ENCODE results near the gene MIB1.

DNA sequence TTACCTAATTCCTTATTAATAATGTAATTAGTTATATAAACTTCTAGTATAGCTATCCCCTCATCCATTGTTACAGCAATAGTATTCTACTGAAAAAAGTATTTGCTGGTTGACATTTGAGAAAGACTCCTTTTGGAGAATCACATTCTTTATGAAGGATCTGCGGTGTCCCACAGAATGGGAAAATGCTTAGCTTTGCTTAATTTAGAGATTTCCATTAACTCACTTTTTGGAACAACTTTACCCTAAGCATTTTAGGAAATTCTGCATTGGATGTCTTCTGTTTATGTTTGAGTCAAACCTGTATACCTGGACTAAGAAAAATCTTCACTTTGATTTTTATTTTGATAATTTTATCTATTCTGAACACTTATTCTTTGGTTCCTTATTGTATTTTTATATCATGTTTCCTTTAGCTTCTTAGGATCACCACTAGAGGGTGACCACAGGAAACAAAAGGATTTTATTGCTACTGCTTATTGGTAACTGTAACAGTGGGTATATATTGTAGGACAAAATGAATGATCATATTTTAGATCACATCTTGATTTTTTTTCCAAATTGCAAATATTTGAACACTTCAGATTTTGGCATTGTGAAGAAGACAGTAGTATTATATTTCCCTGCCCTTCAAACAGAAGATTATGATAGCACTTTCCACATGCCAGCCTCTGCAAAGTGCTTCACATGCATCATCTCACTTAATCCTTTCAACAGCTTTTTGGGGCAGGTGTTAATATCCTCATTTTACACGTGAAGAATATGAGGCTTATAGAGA is 79.6 kb downstream of the MIB1 start:
- TF ChIP-seq, protein P1, sequence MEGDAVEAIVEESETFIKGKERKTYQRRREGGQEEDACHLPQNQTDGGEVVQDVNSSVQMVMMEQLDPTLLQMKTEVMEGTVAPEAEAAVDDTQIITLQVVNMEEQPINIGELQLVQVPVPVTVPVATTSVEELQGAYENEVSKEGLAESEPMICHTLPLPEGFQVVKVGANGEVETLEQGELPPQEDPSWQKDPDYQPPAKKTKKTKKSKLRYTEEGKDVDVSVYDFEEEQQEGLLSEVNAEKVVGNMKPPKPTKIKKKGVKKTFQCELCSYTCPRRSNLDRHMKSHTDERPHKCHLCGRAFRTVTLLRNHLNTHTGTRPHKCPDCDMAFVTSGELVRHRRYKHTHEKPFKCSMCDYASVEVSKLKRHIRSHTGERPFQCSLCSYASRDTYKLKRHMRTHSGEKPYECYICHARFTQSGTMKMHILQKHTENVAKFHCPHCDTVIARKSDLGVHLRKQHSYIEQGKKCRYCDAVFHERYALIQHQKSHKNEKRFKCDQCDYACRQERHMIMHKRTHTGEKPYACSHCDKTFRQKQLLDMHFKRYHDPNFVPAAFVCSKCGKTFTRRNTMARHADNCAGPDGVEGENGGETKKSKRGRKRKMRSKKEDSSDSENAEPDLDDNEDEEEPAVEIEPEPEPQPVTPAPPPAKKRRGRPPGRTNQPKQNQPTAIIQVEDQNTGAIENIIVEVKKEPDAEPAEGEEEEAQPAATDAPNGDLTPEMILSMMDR (IDR thresholded peaks at IDR 0.05), result peak; percentile 62; the same call in 1 of the 2 replicates
- TF ChIP-seq POLR2AphosphoS5 (IDR thresholded peaks at IDR 0.05; ENCODE audit: low read depth, low read length) (no peak), SIN3A (IDR thresholded peaks at IDR 0.05; ENCODE audit: borderline replicate concordance, insufficient read depth, low read depth, low read length) (no peak)
- TF ChIP-seq, protein P2, sequence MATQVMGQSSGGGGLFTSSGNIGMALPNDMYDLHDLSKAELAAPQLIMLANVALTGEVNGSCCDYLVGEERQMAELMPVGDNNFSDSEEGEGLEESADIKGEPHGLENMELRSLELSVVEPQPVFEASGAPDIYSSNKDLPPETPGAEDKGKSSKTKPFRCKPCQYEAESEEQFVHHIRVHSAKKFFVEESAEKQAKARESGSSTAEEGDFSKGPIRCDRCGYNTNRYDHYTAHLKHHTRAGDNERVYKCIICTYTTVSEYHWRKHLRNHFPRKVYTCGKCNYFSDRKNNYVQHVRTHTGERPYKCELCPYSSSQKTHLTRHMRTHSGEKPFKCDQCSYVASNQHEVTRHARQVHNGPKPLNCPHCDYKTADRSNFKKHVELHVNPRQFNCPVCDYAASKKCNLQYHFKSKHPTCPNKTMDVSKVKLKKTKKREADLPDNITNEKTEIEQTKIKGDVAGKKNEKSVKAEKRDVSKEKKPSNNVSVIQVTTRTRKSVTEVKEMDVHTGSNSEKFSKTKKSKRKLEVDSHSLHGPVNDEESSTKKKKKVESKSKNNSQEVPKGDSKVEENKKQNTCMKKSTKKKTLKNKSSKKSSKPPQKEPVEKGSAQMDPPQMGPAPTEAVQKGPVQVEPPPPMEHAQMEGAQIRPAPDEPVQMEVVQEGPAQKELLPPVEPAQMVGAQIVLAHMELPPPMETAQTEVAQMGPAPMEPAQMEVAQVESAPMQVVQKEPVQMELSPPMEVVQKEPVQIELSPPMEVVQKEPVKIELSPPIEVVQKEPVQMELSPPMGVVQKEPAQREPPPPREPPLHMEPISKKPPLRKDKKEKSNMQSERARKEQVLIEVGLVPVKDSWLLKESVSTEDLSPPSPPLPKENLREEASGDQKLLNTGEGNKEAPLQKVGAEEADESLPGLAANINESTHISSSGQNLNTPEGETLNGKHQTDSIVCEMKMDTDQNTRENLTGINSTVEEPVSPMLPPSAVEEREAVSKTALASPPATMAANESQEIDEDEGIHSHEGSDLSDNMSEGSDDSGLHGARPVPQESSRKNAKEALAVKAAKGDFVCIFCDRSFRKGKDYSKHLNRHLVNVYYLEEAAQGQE (IDR thresholded peaks at IDR 0.05; ENCODE audit: insufficient read depth in 1 of 2, low read depth in 2 of 2, low read length in 1 of 2), result no peak
